K562 (cell line): ENCODE data around the gene MYO1F.

ENCODE experiments used
- BRF2 ChIP-seq: IDR thresholded peaks from 3 replicates; pipeline ENCODE4 v1.6.1; 2011; ENCODE audit warnings: borderline replicate concordance, mild to moderate bottlenecking; ENCODE audit not compliant: insufficient read length, insufficient read depth
- CBX8 ChIP-seq: fragments of 200-600 bp; sonication (generic); IDR thresholded peaks from 2 replicates; pipeline ENCODE4 v1.6.1; 2012; ENCODE audit warnings: borderline replicate concordance, mixed run types, low read depth, mild to moderate bottlenecking, moderate library complexity, mixed read lengths, low read length, control low read depth, inconsistent platforms; ENCODE audit not compliant: poor library complexity, severe bottlenecking; ENCODE audit errors: extremely low read depth
- CUX1 ChIP-seq: fragments of 200-800 bp; sonication (Bioruptor generic); IDR thresholded peaks from 2 replicates; pipeline ENCODE4 v1.6.1; 2016; ENCODE audit warnings: missing genetic modification characterization, missing compliant biosample characterization
- EGR1 ChIP-seq: fragments of 450-650 bp; conservative IDR thresholded peaks from 2 replicates; pipeline ENCODE4 v1.6.1; 2017; ENCODE audit warnings: mild to moderate bottlenecking
- ILF3 ChIP-seq: fragments of 450-650 bp; IDR thresholded peaks from 2 replicates; pipeline ENCODE4 v1.6.1; 2018; ENCODE audit warnings: antibody characterized with exemption, mild to moderate bottlenecking, moderate library complexity, borderline replicate concordance
- MAZ ChIP-seq, 2 experiments: fragments of 450-650 bp in 1 of 2; sonication (generic) in 1 of 2; formaldehyde crosslinking; IDR thresholded peaks in 1 of 2; conservative IDR thresholded peaks in 1 of 2; 2 replicates each; pipeline versions ENCODE4 v1.4.0 to v1.5.0; 2020; ENCODE audit warnings: mild to moderate bottlenecking in 1 of 2, missing genetic modification reagents in 1 of 2
- MYC ChIP-seq, 2 experiments: fragments of 250-450 bp in 1 of 2; sonication (Bioruptor Pico) in 1 of 2; IDR thresholded peaks; 2 replicates each; pipeline versions ENCODE4 v1.5.1 to v1.6.1; 2012 to 2021; ENCODE audit warnings: low read depth in 2 of 2, borderline replicate concordance in 1 of 2, improper control_type of control experiment in 1 of 2, low read length in 1 of 2, mild to moderate bottlenecking in 1 of 2, moderate library complexity in 1 of 2
- PHF21A ChIP-seq: fragments of 450-650 bp; IDR thresholded peaks from 2 replicates; pipeline ENCODE4 v1.6.1; 2017; ENCODE audit warnings: low read depth, borderline replicate concordance
- POLR3A ChIP-seq: IDR thresholded peaks from 2 replicates; pipeline ENCODE4 v1.6.1; 2011; ENCODE audit warnings: borderline replicate concordance, mild to moderate bottlenecking, moderate library complexity; ENCODE audit not compliant: insufficient read length, insufficient read depth; ENCODE audit errors: extremely low read depth
- SMAD1 ChIP-seq: fragments of 150-350 bp; IDR thresholded peaks from 2 replicates; pipeline ENCODE4 v1.6.1; 2014; ENCODE audit warnings: low read length, low read depth; ENCODE audit not compliant: partially characterized antibody
- ZNF146 ChIP-seq: IDR thresholded peaks from one replicate; pipeline ENCODE4 v1.6.1; 2018; ENCODE audit warnings: missing compliant biosample characterization; ENCODE audit not compliant: unreplicated experiment
- ZNF274 ChIP-seq: IDR thresholded peaks from 2 replicates; pipeline ENCODE4 v1.6.1; 2011; ENCODE audit warnings: low read depth, mild to moderate bottlenecking, low read length, moderate library complexity, borderline replicate concordance
- ZNF512 ChIP-seq: IDR thresholded peaks from 2 replicates; pipeline ENCODE4 v1.6.1; 2016; ENCODE audit warnings: missing genetic modification characterization, missing compliant biosample characterization
- ZNF586 ChIP-seq: fragments of 450-650 bp; formaldehyde crosslinking; conservative IDR thresholded peaks from 2 replicates; pipeline ENCODE4 v1.4.0; 2020; ENCODE audit warnings: mild to moderate bottlenecking, moderate library complexity

- TF ChIP-seq BRF2 = no peak
- TF ChIP-seq CBX8 = no peak
- TF ChIP-seq POLR3A = no peak
- TF ChIP-seq EGR1 = no peak
- TF ChIP-seq SMAD1 = no peak
- TF ChIP-seq CUX1 (CRISPR knock-in tag) = no peak
- no peak for TF ChIP-seq MYC (IDR thresholded peaks at IDR 0.05; ENCODE audit: low read depth, low read length)
- no peak for TF ChIP-seq MYC (CRISPR knock-in tag; IDR thresholded peaks at IDR 0.05; ENCODE audit: borderline replicate concordance, low read depth)
- no peak for TF ChIP-seq ZNF512 (tag)
- no peak for TF ChIP-seq ILF3
- no peak for TF ChIP-seq ZNF274
- TF ChIP-seq MAZ (CRISPR knock-in tag; conservative IDR thresholded peaks at IDR 0.05 in 1 of 2, IDR thresholded peaks at IDR 0.05 in 1 of 2) = no peak
- TF ChIP-seq ZNF586 (CRISPR knock-in tag) = no peak
- no peak for TF ChIP-seq PHF21A
- no peak for TF ChIP-seq ZNF146 (CRISPR knock-in tag)
Measured at GRCh38 chr19:8501516-8501915, 75.7 kb downstream of the MYO1F start.
